NCI-H1092 treated with DMSO at 0.1 percent for 48 hours (cell line): Measurements from ENCODE around the gene AMN.

Source experiments
- DNase-seq: peaks from one replicate; lab custom pipeline; 2025; lab: John Stamatoyannopoulos, UW

AMN gene

DNA sequence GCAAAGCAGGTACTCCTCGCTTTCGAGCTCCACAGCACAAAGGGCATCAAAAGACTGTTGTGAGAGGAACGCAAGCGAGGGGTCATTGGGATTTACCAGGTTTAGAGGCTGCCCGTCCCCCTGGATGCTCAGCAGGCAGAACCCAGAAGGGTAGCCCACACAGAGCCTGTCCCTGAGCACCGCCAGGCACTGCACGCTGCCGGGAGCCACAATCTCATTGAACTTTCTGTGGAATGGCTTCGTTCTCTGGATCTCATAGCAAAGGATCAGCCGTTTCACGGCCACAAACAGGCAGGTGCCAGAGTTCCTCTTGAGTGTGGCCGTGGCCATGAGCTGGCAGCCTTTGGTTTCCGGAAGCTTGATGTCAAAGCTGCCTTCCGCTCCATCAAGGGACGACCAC is 21.5 kb downstream of the AMN start:
- DNase-seq: no peak

DNA sequence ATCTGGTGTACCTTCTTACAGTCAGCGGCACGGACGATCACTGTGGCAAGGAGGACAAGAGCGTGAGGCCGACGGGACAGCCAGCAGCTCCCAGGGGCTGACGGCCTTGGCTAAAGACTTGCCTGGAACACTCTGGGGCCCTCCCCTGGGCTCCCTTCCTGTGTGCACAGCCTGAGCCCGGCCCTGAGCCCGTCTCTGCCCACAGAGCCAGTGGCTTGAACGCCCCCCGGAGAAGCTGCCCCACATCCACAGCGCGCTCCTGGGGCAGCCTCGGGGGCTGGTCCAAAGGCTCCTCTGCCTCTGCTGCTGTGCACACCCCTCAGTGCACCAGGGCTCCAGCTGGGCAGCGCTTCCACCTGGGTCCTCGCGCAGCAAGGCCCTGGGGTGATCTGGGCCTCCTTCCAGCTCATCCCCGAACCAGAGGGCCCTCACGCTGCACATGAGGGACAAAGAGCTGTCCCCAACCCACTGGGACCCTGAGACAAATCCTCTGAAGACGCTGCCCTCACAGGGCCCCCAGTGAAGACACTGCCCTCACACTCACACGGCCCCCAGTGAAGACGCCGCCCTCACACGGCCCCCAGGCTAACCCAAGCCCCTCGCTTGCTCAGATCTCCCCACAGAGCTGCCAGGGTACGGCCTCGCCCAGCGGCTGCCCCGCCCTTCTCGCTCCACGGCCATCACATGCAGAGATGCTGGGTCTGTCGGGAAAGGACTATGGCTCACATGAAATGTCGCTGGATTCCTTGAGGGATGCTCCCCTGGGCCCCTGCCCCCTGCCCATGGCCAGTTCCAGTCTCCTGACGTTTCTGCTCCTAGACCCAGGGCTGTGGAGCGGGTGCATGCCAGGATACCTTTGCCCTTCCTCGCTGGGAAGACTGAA is 22.2 kb downstream of the AMN start:
- no peak for DNase-seq

DNA sequence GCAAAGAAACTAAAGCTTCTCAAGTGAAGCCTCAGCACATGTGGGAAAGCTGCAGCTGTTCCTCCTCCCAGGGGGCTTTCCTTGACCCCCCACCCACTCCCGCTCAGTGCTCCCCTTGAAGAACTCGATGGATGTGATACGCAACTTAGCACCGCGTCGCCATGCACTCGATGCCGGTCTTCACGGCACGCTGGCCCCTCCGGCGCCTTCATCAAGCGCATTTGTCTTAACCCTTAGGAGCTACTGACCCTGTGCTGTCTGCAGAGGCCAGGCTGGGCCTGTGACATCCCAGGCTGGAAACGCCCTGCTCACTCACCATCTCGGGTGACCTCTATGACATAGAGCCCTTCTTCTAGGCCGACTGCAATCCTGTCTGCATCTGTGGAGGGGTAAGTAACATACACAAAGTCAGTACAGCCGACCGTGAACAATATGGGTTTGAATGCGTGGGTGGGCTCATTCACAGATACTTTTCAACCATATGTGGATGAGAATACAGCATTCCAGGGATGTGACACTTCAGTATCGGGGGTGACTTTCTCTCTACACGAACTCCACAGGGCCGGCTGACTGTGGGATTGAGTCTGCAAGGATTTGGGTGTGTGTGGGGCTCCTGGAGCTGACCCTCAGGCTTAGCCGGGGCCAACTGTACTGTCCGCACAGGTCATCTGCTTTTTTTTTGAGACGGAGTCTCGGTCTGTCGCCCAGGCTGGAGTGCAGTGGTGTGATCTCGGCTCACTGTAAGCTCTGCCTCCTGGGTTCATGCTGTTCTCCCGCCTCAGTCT is 23.1 kb downstream of the AMN start:
- no peak for DNase-seq

DNA sequence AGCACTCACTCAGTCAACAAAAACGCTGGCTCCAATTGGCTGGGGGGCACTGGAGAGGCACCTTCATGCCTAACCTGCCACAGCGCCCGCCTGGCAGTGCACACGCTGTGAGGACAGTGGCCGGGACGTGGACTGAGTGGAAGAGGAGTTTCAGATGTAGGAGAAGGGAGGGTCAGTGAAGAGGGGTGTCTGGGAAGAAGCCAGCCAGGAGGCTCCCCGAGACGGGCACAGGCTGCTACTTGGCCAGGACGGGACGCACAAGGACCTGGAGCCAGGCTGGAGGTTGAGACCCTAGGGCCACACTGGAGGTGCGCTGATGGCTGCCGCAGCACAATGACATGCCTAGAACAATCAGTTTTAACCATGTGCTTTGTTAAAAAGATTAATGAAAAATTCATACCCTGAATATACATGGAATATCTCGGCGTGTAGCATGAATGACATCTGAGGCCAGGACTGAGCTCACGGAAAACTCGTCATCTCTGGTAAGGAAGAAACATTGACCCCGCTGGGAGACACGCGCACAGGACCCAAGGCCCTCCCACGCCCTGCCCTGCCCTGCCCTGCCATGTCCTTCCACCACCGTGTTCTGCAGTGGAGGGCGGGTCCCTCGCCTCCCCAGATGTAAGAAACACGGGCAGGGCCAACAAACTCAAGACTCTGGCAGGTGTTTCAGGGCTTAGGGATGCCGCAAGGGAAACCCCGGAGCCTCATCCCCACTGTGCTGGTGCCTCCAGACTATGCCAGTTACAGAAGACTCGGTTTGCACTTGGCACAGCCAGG is 25.0 kb downstream of the AMN start:
- no peak for DNase-seq

DNA sequence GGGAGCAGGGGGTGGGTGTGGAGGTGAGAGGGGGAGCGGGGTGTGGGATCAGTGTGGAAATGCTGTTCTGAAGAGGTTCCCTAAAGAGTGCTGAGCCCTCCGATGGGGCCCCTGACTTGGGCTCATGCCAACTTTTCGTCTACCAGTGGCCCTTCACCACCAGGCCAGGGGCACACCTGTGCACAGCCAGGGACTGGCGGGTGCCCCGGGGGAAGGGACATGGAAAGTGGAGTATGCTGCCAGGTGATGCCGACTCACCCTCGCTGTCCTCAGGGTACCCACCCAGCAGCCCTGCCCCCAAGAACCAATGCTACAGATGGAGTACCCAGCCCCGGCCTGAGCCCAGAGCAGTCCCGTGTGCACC is 26.2 kb downstream of the AMN start:
- DNase-seq: peak; percentile 13

DNA sequence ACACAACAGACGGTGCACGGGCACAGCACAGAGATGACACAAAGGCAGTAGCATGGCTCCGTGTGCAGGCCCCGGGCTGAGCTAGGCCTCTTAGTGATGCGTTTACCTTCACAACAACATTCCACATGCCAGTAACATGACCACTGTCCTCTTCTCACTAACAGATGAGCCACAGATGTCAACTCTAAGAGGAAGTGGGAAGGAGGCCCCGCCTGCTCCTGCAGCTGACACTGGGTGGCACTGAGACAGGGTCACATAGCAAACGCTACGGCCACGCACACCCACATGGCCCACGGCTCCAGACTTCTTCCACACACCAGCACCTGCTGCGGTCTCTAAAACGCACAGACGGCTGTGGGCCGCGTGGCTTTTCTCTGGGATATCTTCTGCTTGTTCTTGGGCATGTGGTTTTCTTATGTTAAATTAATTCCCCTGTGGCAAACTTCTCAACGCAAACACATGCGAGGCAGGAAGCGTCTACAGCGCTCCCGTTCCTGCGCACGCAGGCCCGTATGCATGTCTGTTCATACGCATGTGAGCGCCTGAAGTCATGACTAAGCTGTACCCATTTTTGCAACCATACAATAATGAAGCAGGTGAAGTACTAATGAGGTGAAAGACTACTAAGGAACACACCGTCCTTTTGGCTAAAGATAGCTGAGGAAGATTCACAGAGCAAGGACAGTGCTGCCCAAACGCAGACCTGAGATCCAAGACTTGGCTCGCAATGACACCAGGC is 26.8 kb downstream of the AMN start:
- DNase-seq: no peak

DNA sequence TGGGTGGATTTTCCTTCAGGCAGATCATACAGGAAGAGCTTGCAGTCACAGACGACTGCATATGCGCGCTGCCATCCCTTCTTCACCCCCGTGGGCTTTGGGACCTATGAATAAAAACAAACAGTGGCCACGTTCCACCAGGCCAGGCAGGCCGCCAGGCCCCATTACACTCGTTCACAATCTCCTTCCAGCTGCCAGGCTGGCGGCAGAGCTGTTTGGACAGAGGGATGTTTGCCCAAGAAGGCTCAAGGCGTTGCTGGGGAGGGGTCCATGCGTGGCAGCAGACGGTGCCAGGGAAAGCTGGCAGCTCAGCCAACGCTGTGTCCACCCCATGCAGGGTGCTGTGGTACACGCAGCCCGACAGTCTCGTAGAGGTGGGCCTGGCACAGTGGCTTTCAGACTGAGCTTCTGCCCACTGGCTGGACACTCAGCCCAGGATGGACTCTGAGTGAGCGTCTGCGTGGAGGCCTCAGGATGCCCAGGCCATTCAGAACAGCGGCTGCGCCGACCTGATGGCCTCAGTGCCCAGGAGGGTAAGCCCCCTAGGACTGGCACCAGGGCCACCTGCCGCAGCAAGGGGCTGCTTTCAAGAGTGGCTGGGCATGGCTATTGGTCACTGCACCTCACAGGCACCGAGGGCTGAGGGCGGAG is 27.5 kb downstream of the AMN start:
- DNase-seq: peak; percentile 93

DNA sequence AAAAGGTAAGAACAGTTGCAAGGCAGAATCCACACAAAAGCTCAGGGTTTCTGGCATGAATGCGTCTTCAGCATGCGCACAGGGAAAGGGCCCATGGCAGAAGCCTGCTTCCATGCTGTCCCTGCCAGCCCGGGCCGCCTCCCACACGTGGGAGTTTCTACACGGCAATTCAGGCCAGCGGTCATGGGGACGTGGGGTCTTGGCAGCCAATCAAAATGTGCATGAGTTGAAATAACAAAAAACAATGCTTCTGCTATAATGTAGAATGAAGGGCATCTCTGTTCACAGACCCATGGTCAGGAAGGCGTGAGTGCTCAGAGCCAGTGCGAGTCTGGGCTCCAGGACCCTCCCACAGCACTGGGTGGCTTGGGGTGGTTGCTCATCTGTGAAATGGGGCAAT is 28.6 kb downstream of the AMN start:
- DNase-seq: no peak

DNA sequence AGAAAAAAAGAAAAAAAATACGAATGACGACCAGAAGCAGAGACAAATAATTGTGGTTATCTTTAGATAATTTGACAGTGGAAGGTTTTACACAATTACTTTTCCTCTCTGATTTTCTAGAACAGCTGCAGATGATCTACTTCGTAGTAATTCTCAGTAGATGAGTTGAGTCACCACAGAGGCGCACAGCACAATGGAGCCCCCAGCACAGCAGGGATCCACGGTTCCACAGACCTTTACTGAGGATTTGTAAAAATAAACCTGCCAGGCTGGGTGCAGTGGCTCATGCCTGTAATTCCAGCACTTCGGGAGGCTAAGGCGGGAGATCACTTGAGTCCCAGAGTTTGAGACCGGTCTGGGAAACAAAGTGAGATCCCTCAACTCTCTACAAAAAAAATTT is 29.3 kb downstream of the AMN start:
- no peak for DNase-seq

DNA sequence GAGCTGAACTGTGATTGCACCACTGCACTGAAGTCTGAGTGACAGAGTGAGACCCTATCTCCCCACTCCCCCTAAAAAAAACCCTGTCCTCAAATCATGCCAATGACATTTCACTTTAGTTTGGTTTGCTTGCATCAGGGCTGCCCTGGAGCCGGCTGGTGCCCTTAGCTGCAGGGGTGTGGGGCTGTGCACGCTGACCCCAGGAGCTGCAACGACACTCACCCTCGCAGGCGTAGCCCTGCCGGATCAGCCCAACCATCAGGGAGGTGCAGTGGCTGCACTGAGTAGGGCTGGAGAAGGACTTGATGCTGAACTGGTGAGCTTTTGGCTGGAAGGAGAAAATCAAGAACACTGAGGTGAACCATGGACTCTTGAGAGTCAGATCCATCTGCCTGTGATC is 29.8 kb downstream of the AMN start:
- no peak for DNase-seq

DNA sequence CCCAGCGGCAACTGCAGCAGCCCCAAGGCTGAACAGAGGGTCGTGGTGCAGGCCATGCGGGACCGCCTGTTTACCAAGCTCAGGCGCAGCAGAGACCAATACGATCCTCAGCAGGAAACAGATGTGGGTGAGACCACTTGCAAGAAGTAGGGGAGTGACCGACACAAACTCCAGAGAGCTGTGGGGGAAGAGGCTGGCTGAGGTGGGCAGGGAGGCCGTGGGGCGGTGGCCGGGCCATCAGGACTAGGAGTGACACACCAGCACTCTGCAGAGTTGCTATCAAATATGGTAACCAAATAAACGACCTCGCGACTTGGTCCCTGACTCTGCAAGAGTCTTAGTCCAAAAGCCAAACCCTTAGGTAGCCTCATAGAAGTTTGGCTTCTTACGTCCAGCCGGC is 30.6 kb downstream of the AMN start:
- no peak for DNase-seq

DNA sequence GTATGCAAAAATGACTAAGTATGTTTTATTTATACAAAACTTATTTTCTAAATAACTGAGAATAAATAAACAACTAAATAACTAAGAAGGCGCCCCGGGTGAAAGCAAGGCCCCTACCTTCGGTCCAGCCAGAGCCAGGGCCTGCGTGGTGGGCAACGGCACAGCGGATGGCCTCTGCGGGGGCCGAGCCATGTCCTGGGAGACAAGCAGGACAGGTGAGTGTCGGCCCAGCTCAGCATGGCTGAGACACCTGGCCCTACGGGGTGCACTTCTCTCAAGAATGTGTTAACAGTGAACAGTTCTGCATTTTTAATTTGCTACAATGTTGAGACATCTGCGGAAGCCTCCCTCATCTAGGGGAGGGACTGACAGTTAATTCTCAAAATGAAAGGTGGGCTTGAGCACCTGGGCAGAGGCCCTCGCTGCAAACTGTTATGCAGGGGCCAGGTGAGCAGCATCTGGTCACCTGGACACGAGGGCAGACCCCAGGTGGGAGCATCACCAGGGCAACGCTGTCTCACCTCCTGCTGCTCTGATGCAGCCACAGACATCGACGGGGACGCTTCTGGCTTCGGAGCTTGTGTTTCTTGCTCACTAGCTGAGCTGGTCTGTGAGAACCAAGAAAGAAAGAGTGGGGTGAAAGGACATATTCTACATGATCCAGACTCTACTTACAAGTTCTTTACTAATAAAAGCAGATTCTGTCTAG is 31.8 kb downstream of the AMN start:
- DNase-seq: no peak

DNA sequence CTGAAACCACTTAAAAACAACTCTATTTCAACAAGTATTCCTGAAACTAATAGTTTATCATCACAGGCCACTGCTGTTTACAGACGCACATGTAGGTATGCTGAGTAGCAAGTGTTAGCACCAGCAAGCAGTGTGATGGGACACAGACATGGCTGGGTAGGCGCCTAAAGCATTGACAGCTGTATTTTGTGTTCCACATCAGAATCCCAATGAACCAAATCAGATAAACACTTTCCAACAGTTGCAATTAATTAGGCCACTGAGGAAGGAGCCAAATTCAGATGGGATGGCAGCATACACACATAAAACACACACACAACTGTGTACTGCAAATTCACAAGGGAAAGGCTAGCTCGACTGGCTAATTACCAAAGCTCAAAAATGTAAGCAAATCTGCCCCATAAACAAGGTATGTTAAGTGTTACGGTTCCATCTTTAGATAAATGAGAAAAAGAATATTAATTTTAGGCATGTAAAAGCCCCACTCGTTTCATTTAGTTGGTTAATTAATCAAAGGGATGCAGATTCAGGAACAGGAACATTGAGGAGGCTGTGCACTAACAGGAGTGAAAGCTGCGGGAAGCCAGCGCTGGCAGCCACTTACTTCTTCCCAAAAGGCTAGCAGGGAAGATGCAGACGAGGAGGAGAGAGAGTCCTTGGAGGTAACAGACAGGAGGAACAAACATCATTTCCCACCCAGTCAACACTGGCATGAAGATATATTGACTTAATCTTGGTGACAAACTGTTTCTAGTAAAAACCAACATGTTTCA is 33.4 kb downstream of the AMN start:
- DNase-seq: no peak

DNA sequence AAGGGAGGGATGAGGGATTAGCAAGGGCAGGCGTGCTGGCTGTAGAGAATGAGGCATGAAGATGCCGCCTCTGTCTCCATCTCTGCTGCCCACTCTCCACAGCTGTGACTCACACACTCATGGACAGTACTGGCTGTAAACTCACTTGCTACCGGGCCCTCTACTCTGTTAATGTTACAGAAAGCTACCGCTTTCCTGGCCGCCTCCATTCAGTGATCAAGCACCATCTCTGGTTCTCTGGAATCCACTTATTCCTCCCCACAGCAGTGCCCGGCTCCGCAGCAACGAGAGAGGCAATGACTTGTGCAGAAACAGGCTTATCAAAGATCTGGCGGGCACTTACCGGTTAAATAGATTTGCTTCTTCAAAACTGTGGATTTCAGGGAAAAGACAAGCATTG is 34.8 kb downstream of the AMN start:
- DNase-seq: no peak

DNA sequence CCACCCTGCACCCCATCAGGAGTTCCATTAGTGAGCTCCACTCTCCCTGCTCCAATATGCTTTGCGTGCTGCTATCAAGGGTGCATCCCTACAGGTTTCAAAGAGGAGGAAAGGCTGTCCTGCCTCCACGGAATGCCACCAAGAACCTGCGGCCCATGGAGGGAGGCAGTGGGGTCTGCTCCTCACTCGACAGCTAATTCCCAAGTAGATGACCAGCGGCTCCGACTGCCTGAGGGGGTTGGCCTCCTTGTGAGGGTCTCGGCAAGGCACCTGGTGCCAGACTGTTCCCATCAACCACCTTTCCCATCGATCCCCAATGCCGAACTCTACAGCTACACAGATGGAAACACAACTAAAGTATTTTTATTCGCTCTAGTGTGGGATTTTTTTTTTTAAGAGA is 36.0 kb downstream of the AMN start:
- DNase-seq: no peak

DNA sequence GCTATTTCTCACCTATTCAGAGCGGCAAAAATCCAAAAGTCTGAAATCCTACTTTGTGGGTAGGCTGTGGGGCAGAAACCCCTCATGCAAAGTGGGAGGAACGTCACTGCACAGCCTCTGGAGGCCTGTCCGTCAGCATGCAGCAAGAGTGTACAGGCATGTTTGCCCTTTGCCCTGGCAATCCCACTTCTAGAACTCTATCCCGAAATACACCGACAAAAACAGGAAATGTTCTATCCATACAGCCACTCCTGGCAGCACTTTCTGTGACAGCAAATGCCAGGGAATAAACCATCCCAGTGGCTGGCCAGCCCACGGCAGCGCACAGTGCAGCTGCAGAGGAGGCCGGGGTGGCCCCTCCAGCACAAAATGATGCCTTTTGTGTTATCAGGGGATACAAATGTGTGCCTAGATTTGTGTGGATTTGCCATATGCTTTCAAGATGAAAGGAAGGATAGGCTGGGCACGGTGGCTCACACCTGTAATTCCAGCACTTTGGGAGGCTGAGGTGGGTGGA is 39.7 kb downstream of the AMN start:
- no peak for DNase-seq

DNA sequence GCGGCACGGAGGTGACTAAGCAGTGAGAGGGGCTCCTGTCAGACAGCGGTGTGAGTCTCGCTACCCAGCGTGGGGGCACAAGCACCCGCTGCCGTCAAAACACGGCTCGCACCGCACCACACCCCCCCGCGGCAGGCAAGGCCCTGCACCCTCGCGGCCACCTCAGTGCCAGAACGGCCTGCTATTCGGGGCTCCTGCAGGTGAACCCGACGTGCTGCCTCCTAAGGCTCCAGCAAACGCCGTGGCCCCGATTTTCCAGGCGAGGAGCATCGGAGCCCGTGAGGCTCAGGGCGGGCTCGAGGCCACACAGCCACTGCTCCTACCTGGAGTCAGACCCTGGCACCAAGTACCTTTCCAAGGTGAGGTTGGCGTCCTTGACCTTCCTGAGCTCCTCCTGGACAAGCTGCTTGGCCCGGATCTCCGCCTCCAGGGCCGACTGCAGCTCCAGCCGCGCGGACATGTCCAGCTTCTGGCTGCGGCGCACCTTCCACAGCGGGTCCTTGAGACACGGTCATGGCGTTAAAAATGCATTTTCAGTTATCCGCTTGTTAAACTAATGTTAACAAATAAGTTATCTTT is 41.8 kb downstream of the AMN start:
- no peak for DNase-seq

DNA sequence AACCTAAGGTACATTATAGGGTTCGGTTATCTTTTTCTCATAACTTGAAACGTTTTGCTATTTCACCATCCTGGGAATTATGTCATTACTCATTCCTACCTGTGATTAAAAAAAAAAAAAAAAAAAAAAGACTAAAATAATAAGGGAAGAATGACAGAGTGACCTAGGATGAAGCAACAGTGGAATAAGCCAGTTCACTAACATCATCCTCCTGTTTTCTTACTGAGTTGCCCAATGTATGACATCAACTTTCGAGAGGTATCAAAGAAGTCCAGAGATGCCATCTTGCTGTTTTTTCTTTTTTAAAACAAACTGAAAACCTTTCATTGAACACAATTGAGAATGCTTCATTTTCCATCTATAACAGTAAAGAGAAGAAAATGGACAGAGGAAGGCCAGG is 42.8 kb downstream of the AMN start:
- no peak for DNase-seq

DNA sequence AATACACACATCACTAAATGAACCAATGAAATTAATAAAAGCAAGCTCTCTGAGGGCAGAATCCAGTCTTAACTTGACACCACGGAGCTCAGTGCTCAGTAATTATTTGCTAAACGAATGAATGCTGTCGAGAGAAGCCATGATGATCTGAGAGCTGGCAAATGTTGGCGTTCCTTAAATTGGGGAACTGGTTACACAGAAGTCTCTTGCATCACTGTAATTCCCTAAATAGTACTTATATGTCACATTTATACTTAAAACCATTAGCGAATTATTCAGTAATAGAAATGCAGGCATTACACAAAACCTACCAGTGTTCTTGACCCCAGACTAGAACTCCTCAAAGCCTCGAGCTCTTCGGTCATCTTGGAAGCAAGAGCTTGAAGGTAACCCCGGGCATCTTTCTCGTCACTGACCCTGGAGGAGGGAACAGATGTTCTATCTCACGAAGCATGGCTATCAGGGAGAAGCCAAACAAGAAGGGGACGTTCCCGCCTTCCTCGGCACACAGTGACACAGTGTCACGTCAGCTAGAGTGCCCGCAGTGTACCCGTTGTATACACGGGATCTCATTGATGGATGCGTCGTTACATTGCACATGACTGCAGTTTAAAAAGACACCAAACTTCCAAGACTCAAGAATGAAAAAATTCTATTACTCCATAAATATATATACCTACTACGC is 43.6 kb downstream of the AMN start:
- no peak for DNase-seq
